GM06990 (cell line): ENCODE measurements around the gene MIER2.

Experiments used
- DNase-seq: peaks from one replicate; pipeline ENCODE4 v3.0.0-alpha.2; 2011; ENCODE audit not compliant: insufficient read length; ENCODE audit errors: extremely low read depth
- H3K27me3 ChIP-seq: replicated peaks from 2 replicates; pipeline ENCODE4 v1.6.0; 2011; ENCODE audit warnings: low read length; ENCODE audit not compliant: control insufficient read depth, insufficient read depth
- H3K36me3 ChIP-seq: 2 replicates; pipeline ENCODE4 v1.5.1; 2011; ENCODE audit warnings: low read length; ENCODE audit not compliant: control insufficient read depth, insufficient read depth
- H3K4me3 ChIP-seq: replicated peaks from 2 replicates; pipeline ENCODE4 v1.5.1; 2011; ENCODE audit warnings: low read depth, mild to moderate bottlenecking, control low read depth, low read length
- CTCF ChIP-seq: IDR thresholded peaks from 2 replicates; pipeline ENCODE4 v1.5.1; 2011; ENCODE audit warnings: low read length, control low read depth, mild to moderate bottlenecking, inconsistent platforms; ENCODE audit not compliant: insufficient read depth, poor library complexity, severe bottlenecking

Gene MIER2

GRCh38 chr19:374183-374885, 29.7 kb upstream of the MIER2 start:
- Histone ChIP-seq H3K36me3 (no peaks in the 10 kb centered on the region), H3K4me3 (no peak overlapping the region), H3K27me3 (no peaks in the 10 kb centered on the region)
- TF ChIP-seq CTCF, result no peak
- DNase-seq, result no peak

GRCh38 chr19:373391-374182, 29.0 kb upstream of the MIER2 start:
- Histone ChIP-seq H3K36me3 (no peaks in the 10 kb centered on the region), H3K4me3 (no peak overlapping the region), H3K27me3 (no peaks in the 10 kb centered on the region)
- no peak for DNase-seq
- no peak for TF ChIP-seq CTCF

- TF ChIP-seq CTCF, result no peak
- H3K27me3 ChIP-seq, result no peaks in the 10 kb centered on the region
- H3K36me3 ChIP-seq, result no peaks in the 10 kb centered on the region
- no peak overlapping the region for H3K4me3 ChIP-seq
- no peak for DNase-seq
Observed at GRCh38 chr19:372306-372890, 27.8 kb upstream of the MIER2 start.

- H3K36me3 ChIP-seq, result no peaks in the 10 kb centered on the region
- TF ChIP-seq CTCF, result no peak
- DNase-seq, result no peak
- no peak overlapping the region for H3K4me3 ChIP-seq
- H3K27me3 ChIP-seq, result no peaks in the 10 kb centered on the region
Observed at GRCh38 chr19:371501-372168, 27.0 kb upstream of the MIER2 start.

- TF ChIP-seq CTCF, result no peak
- no peaks in the 10 kb centered on the region for H3K27me3 ChIP-seq
- no peak overlapping the region for H3K4me3 ChIP-seq
- no peak for DNase-seq
- no peaks in the 10 kb centered on the region for H3K36me3 ChIP-seq
Observed at GRCh38 chr19:370641-371330, 26.2 kb upstream of the MIER2 start.
